ENCODE results near the gene MRTFA. TPM values are rescaled to one million over a fixed set of nuclear protein-coding genes. Genes with fewer than 3 reads are reported as not detected.

The MRTFA gene
- total and polyA plus RNA-seq, 5 experiments from 2014 or later = 10.7 to 122 (median 31.0) TPM

DNA sequence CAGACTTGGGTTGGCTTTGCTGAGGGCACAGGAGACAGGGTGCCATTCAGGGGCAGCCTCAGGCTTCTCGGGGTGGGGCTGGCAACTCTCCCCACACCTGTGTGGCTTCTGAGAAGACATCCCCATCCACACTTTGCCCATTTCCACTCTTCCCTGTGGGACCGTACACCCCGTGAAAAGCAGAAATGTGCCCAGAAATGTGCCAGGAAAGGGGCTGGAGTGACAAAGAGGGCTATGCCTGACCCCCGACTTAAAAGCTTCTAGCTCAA is 215.5 kb downstream of the MRTFA start:
- Mint-ChIP-seq H3K27ac (peak overlapping the region in 4 of 10 donors; percentile 15 to 95 (median 52)), H3K4me3 (no peak overlapping the region)

GRCh38 chr22:40420341-40421081 is 216.0 kb downstream of the MRTFA start:
- peaks cover 31 to 61% (median 43%) of the 10 kb centered on the region in 4 donors for H3K4me1 Mint-ChIP-seq
- peaks cover 0 to 2% (median 0%) of the 10 kb centered on the region in 9 donors for H3K9me3 Mint-ChIP-seq
- H3K27ac Mint-ChIP-seq = peak overlapping the region in 3 of 10 donors; percentile 15 to 95 (median 69)
- peaks cover 1 to 72% (median 5%) of the 10 kb centered on the region in 3 donors for H3K36me3 Mint-ChIP-seq
- no peak for ATAC-seq
- DNase-seq = peak in 1 of 10 donors; percentile 60
- no peak overlapping the region for H3K4me3 Mint-ChIP-seq
- H3K27me3 Mint-ChIP-seq = no peaks in the 10 kb centered on the region
- POLR2A ChIA-PET = interaction anchor here (1.4 to 2.0 kb wide), 2 partner anchors 11 to 21 kb away, joined by 3 to 11 read pairs; no protein-coding TSS in a partner anchor

More for the DNA sequence above, 215.5 kb downstream of the MRTFA start:
- ATAC-seq (no peak), DNase-seq (no peak)
- H3K27me3 Mint-ChIP-seq = no peaks in the 10 kb centered on the region
- peaks cover 0 to 2% (median 0%) of the 10 kb centered on the region in 9 donors for H3K9me3 Mint-ChIP-seq
- H3K4me1 Mint-ChIP-seq = peaks cover 26 to 57% (median 38%) of the 10 kb centered on the region in 4 donors
- POLR2A ChIA-PET = interaction anchor here (0.6 to 2.0 kb wide), 2 partner anchors 11 to 252 kb away, joined by 4 to 11 read pairs; no protein-coding TSS in a partner anchor
- peaks cover 1 to 73% (median 5%) of the 10 kb centered on the region in 3 donors for H3K36me3 Mint-ChIP-seq

GRCh38 chr22:40419718-40420117 is 216.8 kb downstream of the MRTFA start:
- DNase-seq (no peak), ATAC-seq (no peak)
- peaks cover 1 to 72% (median 5%) of the 10 kb centered on the region in 3 donors for H3K36me3 Mint-ChIP-seq
- peak overlapping the region in 8 of 10 donors; percentile 26 to 90 (median 72) for H3K27ac Mint-ChIP-seq
- POLR2A ChIA-PET = interaction anchor here (0.5 to 2.5 kb wide), 7 partner anchors 10 to 893 kb away, joined by 3 to 11 read pairs (median 3); no protein-coding TSS in a partner anchor
- H3K4me1 Mint-ChIP-seq = peaks cover 39 to 67% (median 49%) of the 10 kb centered on the region in 4 donors
- H3K9me3 Mint-ChIP-seq = peaks cover 0 to 2% (median 0%) of the 10 kb centered on the region in 9 donors
- H3K27me3 Mint-ChIP-seq = no peaks in the 10 kb centered on the region
- H3K4me3 Mint-ChIP-seq = peak overlapping the region in 6 of 10 donors; percentile 28 to 48 (median 36)

DNA sequence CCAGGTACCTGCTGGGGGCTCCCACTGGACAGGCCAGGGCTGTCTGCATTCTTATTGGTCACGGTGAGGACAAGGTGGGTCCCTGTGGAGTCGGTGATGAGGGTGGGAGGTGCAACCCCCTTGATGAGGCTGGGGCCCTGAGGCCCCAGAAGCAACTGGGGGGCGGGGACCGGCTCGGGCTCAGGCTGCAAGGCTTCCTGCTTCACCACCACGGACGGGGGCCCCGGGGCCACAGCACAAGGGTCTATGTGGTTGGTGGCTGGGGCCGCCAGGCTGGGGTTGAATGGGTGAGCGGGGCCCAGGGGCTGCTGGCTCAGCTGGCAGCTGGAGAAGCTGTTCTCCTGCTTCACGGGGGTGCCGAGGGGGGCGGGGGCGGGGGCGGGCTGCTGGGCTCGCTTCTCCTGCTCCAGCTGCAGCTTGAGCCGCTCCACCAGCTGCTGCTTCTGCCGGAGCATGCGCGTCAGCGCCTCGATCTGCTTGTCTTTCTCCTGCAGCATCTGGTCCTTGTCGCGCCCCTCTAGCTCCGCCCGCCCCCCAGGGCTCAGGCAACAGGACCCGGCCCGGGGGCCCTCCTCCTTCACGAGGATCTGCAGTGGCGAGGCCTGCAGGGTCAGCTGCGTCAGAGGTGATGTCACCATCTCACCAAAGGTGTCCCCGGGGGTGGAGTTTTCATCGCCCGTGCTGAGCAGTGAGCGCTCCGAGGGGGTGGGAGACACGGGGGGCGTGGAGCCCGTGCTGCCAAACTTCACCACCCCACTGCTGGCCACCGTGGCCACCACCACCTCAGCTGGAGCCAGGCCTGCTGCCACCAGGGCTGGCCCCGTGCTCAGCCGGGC is 217.9 kb downstream of the MRTFA start:
- ATAC-seq (peak; percentile 78 to 87), DNase-seq (peak in 9 of 10 donors; percentile 44 to 83 (median 73))

DNA sequence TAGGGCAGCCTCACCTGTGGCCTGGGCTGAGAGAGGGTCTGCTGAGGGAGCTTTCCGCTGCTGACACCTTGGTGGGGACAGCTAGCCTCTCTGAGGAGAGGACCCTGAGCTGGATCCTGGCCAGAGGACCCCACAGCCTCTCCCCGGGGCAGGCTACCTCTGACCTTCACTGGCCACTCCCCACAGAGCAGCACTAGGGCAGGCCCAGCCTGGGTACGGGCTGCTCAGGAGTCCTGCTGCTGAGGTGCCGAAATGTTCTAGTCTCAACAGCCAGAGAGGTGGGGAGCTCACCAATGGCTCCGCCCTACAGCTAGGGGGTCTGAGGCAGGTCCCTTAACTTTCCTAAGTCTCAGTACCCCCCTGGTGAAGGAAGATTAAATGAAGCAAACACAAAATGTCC is 218.6 kb downstream of the MRTFA start:
- Mint-ChIP-seq H3K36me3 (peaks cover 0 to 72% (median 5%) of the 10 kb centered on the region in 3 donors), H3K4me1 (peaks cover 37 to 63% (median 59%) of the 10 kb centered on the region in 4 donors), H3K4me3 (peak overlapping the region in 4 of 10 donors; percentile 5 to 51 (median 43)), H3K27ac (peak overlapping the region in 9 of 10 donors; percentile 32 to 89 (median 79)), H3K27me3 (no peaks in the 10 kb centered on the region), H3K9me3 (peaks cover 0 to 2% (median 0%) of the 10 kb centered on the region in 9 donors)
- ATAC-seq (no peak), DNase-seq (no peak)
- POLR2A ChIA-PET = interaction anchor here (0.9 to 2.5 kb wide), 4 partner anchors 9 to 33 kb away, joined by 3 to 9 read pairs (median 6); no protein-coding TSS in a partner anchor

More for the DNA sequence above, 217.9 kb downstream of the MRTFA start:
- peak overlapping the region in 9 of 10 donors; percentile 32 to 89 (median 79) for H3K27ac Mint-ChIP-seq
- peak overlapping the region in 5 of 10 donors; percentile 10 to 65 (median 51) for H3K4me3 Mint-ChIP-seq
- H3K9me3 Mint-ChIP-seq = peaks cover 0 to 2% (median 0%) of the 10 kb centered on the region in 9 donors
- H3K36me3 Mint-ChIP-seq = peaks cover under 1 to 77% (median 5%) of the 10 kb centered on the region in 3 donors
- H3K4me1 Mint-ChIP-seq = peaks cover 40 to 68% (median 59%) of the 10 kb centered on the region in 4 donors
- POLR2A ChIA-PET = interaction anchor here (0.9 to 2.5 kb wide), 5 partner anchors 11 to 53 kb away, joined by 3 to 9 read pairs (median 5); no protein-coding TSS in a partner anchor
- H3K27me3 Mint-ChIP-seq = no peaks in the 10 kb centered on the region

DNA sequence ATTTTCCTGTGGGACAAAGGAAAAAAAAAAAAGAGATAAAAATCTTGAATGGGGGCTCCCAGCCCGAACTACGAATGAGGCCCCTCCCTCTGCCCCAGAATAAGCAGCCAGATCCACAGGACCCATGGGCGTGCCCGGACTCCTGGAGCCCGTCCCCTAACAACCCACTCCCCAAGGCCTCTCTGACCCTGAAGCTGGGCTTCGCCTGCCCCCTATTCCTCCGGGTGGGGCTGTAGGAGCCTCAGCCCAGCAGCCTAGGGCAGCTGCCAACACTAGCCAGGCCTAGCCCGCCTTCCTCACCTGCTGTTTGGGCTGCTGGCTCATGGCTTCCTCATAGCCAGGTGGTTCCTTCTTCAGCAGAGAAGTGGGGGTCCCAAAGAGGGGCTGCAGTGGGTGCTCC is 219.5 kb downstream of the MRTFA start:
- POLR2A ChIA-PET = interaction anchor here (0.7 to 2.6 kb wide), 5 partner anchors 8 to 26 kb away, joined by 3 to 18 read pairs (median 4); no protein-coding TSS in a partner anchor
- Mint-ChIP-seq H3K4me3 (peak overlapping the region in 1 of 10 donors; percentile 22), H3K36me3 (peaks cover 3 to 71% (median 5%) of the 10 kb centered on the region in 3 donors), H3K27ac (peak overlapping the region; percentile 62 to 96 (median 92)), H3K4me1 (peaks cover 34 to 64% (median 60%) of the 10 kb centered on the region in 4 donors), H3K27me3 (no peaks in the 10 kb centered on the region), H3K9me3 (no peaks in the 10 kb centered on the region)
- ATAC-seq (no peak), DNase-seq (no peak)

DNA sequence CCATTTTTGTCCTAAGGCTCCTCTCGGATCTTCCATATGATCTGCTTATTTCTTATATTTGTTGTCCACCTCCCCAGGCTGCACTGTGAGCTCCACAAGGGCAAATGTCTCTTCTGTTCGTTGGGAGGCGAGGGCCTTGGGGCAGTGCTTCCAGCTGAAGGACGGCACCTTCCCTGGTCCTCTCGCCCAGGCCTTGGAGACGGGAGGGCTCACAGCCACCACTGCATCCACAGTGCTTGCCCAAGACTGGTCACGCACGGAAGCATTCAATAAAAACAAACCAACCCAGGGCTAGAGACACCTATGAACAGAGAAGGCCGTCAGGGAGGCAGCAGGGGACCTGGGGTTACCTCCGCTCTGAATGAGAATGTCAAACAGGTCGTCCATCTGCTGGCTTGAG is 219.9 kb downstream of the MRTFA start:
- Mint-ChIP-seq H3K4me3 (peak overlapping the region in 7 of 10 donors; percentile 18 to 86 (median 63)), H3K27me3 (no peaks in the 10 kb centered on the region), H3K27ac (peak overlapping the region; percentile 46 to 96 (median 92)), H3K36me3 (peaks cover 3 to 71% (median 5%) of the 10 kb centered on the region in 3 donors), H3K4me1 (peaks cover 31 to 63% (median 59%) of the 10 kb centered on the region in 4 donors), H3K9me3 (no peaks in the 10 kb centered on the region)
- no peak for ATAC-seq
- DNase-seq = no peak
- POLR2A ChIA-PET = interaction anchor here (0.6 to 2.6 kb wide), 7 partner anchors 8 to 1626 kb away, joined by 3 to 18 read pairs (median 4); no protein-coding TSS in a partner anchor

- DNase-seq = no peak
- ATAC-seq = no peak
- Mint-ChIP-seq H3K27me3 (no peaks in the 10 kb centered on the region), H3K9me3 (no peaks in the 10 kb centered on the region), H3K27ac (peak overlapping the region; percentile 80 to 96 (median 94)), H3K36me3 (peaks cover 3 to 71% (median 5%) of the 10 kb centered on the region in 3 donors), H3K4me3 (peak overlapping the region in 8 of 10 donors; percentile 34 to 86 (median 59)), H3K4me1 (peaks cover 33 to 63% (median 57%) of the 10 kb centered on the region in 4 donors)
- POLR2A ChIA-PET = interaction anchor here (0.6 to 2.9 kb wide), 7 partner anchors 10 to 1626 kb away, joined by 4 to 18 read pairs (median 9); partner anchors contain the start of gene SGSM3
These were observed 220.3 kb downstream of the MRTFA start for GRCh38 chr22:40416267-40416570.

- Mint-ChIP-seq H3K27ac (peak overlapping the region; percentile 88 to 96 (median 94)), H3K9me3 (no peaks in the 10 kb centered on the region), H3K27me3 (no peaks in the 10 kb centered on the region), H3K4me3 (peak overlapping the region; percentile 19 to 86 (median 53)), H3K36me3 (peaks cover 3 to 71% (median 5%) of the 10 kb centered on the region in 3 donors), H3K4me1 (peaks cover 33 to 63% (median 56%) of the 10 kb centered on the region in 4 donors)
- DNase-seq (peak in 3 of 10 donors; percentile 17 to 33 (median 23)), ATAC-seq (peak; percentile 46 to 48)
- POLR2A ChIA-PET = interaction anchor here (0.6 to 2.9 kb wide), 9 partner anchors 9 to 1627 kb away, joined by 3 to 18 read pairs (median 8); partner anchors contain the start of gene SGSM3
These were observed 220.8 kb downstream of the MRTFA start for GRCh38 chr22:40415531-40416266.

GRCh38 chr22:40414838-40415505 is 221.5 kb downstream of the MRTFA start:
- peaks cover 34 to 64% (median 55%) of the 10 kb centered on the region in 4 donors for H3K4me1 Mint-ChIP-seq
- peak overlapping the region in 9 of 10 donors; percentile 14 to 86 (median 55) for H3K4me3 Mint-ChIP-seq
- ATAC-seq = no peak
- H3K9me3 Mint-ChIP-seq = no peaks in the 10 kb centered on the region
- no peak for DNase-seq
- peaks cover 3 to 75% (median 5%) of the 10 kb centered on the region in 3 donors for H3K36me3 Mint-ChIP-seq
- H3K27ac Mint-ChIP-seq = peak overlapping the region; percentile 88 to 96 (median 94)
- no peaks in the 10 kb centered on the region for H3K27me3 Mint-ChIP-seq
- POLR2A ChIA-PET = interaction anchor here (0.5 to 2.9 kb wide), 9 partner anchors 8 to 878 kb away, joined by 3 to 18 read pairs (median 8); partner anchors contain the start of gene SGSM3
